ENCODE measurements around the gene HOXC6.

DNA sequence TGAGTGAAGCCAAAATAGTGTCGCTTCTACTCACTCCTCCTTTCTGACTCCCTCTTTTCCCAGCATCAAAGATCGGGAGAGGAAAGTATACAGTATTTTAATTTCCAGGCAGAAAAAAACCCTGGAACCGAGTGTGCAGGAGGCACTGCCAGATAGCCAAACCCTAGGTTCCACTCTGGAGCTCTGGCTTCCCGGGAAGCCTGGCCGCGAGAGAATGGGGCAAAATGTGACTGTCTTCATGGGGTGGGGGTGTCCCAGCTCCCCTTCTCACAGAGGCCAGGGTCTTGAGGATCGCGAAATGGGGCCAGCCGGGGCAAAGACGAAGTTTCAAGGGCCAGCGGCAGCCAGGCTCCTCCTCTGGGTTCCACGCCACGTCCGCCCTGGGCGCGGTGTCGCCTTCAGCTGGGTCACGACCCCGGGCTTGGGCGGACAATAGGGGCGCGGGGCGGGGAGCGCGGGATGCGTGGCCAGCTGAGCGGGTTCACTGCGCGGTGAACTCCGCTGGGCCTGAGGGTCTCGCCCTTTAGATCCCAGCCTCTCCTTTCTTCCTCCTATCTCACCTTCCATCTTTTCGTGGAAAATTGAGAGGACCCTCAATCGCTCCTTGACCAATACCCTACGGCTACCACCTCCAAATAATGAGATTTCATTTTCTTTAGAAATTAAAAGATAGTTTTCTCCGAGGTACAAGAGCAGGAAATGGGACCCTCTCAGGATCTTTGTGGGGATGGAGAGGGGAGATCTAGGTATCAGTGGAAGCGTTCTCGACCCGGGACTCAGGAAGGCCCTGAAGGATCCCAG lies 32.1 kb downstream of the HOXC6 start:
- TF ChIP-seq POLR2AphosphoS5 (IDR thresholded peaks at IDR 0.05) (no peak), POLR2A (IDR thresholded peaks at IDR 0.05) (no peak)
